ENCODE measurements around the gene MMEL1.
"Not testable (repeated sequence)": the region's sequence is repeated elsewhere in the genome, so short reads cannot be mapped to it uniquely, and the experiment has no call there.

MMEL1 gene

GRCh38 chr1:2587860-2588571 is 44.8 kb downstream of the MMEL1 start:
- Mint-ChIP-seq H3K36me3 (ENCODE audit: low read depth) (no peaks in the 10 kb centered on the region), H3K27ac (no peak overlapping the region), H3K4me1 (peaks cover 26% of the 10 kb centered on the region), H3K9me3 (no peaks in the 10 kb centered on the region), H3K27me3 (no peaks in the 10 kb centered on the region), H3K4me3 (peak overlapping the region; percentile 77)
- ATAC-seq, result no peak
- DNase-seq, result no peak

DNA sequence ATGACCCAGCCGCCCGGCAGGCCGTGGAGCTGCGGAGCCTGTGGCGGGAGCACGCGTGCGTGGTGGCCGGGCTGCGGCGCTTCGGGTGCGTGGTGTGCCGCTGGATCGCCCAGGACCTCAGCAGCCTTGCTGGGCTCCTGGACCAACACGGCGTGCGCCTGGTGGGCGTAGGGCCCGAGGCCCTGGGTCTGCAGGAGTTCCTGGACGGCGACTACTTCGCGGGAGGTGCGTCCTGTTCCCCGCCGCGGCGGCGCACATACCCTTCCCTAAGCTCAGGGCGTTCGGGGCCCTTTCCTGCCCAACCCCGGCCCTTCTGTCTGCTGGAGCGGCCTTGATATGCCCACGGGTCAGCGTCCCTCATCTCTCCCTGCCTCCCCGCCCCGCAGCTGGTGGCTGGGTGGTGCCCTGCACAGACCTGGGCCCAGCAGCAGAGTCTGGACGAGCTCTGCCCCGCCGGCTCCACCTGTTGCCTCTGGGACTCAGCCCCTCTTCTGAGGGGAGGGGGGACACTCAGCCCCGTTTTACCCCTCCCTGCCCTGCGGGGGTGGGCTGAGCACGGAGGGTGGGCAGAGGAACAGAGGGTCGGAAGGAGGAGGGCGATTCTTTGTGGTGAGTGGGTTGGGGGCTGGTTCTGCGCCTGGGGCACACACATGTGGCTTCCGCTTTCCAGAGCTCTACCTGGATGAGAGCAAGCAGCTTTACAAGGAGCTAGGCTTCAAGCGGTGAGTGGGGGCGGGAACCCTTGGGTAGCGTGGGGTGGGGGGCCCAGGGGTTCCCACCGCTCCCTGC is 45.6 kb downstream of the MMEL1 start:
- Mint-ChIP-seq H3K27me3 (no peaks in the 10 kb centered on the region), H3K4me1 (peaks cover 31% of the 10 kb centered on the region), H3K9me3 (no peaks in the 10 kb centered on the region), H3K27ac (no peak overlapping the region), H3K36me3 (ENCODE audit: low read depth) (no peaks in the 10 kb centered on the region), H3K4me3 (peak overlapping the region; percentile 77)
- DNase-seq (no peak), ATAC-seq (no peak)

- peak; percentile 80 for ATAC-seq
- Mint-ChIP-seq H3K27ac (peak within 1 kb of the TSS; percentile 80), H3K4me1 (peaks cover 40% of the 10 kb centered on the region), H3K4me3 (peak within 1 kb of the TSS; percentile 82), H3K9me3 (no peaks in the 10 kb centered on the region), H3K36me3 (ENCODE audit: low read depth) (no peaks in the 10 kb centered on the region), H3K27me3 (no peaks in the 10 kb centered on the region)
- DNase-seq, result peak; percentile 99
Measured at GRCh38 chr1:2586154-2587070, 46.4 kb downstream of the MMEL1 start, which contains the start of gene PRXL2B. TSS of gene PRXL2B (plus strand) at chr1:2586777. CDS start at chr1:2586886, 109 bp downstream.

DNA sequence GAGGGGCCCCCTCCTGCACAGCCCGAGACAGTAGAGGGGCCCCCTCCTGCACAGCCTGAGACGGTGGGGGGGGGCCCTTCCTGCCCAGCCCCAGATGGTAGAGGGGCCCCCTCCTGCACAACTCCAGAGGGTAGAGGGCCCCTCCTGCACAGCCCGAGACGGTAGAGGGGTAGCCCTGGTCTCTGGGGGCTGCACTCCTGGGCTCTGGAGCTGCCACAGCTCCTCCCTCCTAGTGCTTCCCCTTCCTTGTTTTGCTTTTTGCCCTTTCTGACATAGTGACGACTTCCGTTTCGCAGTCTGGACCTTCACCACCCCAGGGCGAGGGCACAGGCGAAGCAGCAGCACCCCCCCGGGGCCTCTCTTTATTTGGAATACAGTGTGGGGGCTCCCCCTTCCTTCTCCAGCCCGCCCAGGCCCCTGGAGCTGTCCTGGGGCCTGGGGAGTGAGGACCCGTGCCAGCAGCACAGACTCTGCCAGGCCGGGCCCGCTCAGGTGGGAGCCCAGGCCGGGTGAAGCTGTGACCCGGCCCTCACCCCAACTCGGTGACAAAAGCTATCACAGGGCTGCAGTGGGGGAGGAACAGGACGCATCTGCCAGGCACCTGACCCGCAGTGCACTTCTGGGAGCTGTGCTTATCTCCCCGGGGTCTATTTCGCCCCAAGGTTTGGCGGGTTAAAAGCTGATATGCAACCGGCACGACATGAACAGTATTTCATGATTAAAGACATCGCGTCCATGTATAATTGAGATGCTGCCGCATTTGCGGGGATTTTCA is 47.3 kb downstream of the MMEL1 start:
- DNase-seq (peak; percentile 78), ATAC-seq (peak; percentile 53)
- Mint-ChIP-seq H3K4me3 (peak overlapping the region; percentile 82), H3K36me3 (ENCODE audit: low read depth) (no peaks in the 10 kb centered on the region), H3K9me3 (no peaks in the 10 kb centered on the region), H3K27ac (peak overlapping the region; percentile 79), H3K4me1 (peaks cover 49% of the 10 kb centered on the region), H3K27me3 (no peaks in the 10 kb centered on the region)

- no peak for DNase-seq
- Mint-ChIP-seq H3K4me3 (peak overlapping the region; percentile 82), H3K27ac (peak overlapping the region; percentile 79), H3K4me1 (peaks cover 55% of the 10 kb centered on the region), H3K27me3 (no peaks in the 10 kb centered on the region), H3K36me3 (ENCODE audit: low read depth) (no peaks in the 10 kb centered on the region), H3K9me3 (no peaks in the 10 kb centered on the region)
- ATAC-seq, result no peak
Measured at GRCh38 chr1:2584686-2585317, 48.0 kb downstream of the MMEL1 start.

DNA sequence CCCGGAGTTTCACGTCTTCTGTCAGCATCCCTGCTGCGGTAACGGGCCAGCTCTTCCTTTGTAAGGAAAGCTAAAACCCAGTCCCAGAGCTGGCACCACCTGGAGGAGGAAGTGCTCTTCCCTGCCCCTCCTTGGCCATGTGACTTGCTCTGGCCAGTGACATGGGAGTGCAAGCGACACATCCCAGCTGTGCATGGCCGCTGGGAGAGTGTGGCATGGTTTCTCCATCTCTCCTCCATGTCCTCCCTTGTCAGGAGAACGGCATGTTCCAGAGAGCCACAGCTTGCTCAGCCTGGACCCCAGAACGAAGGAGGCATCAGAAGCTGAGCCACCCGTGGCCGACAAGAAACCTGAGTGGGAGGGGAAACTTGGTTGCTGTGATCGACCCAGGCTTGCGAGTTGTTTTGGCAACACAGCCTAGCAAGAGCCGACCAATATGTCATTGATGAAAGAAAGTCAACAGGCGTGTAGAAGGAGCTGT is 48.9 kb downstream of the MMEL1 start:
- Mint-ChIP-seq H3K36me3 (ENCODE audit: low read depth) (peaks cover under 1% of the 10 kb centered on the region), H3K4me3 (peak overlapping the region; percentile 82)
- no peak for ATAC-seq

GRCh38 chr1:2583331-2583791 is 49.5 kb downstream of the MMEL1 start:
- Mint-ChIP-seq H3K4me3 (peak overlapping the region; percentile 82), H3K9me3 (no peaks in the 10 kb centered on the region), H3K36me3 (ENCODE audit: low read depth) (peaks cover 2% of the 10 kb centered on the region), H3K27me3 (no peaks in the 10 kb centered on the region), H3K27ac (peak overlapping the region; percentile 79), H3K4me1 (peaks cover 67% of the 10 kb centered on the region)
- DNase-seq, result peak; percentile 31
- peak; percentile 9 for ATAC-seq

More for the DNA sequence above, 48.9 kb downstream of the MMEL1 start:
- peaks cover 61% of the 10 kb centered on the region for H3K4me1 Mint-ChIP-seq
- H3K27ac Mint-ChIP-seq, result peak overlapping the region; percentile 79
- no peaks in the 10 kb centered on the region for H3K27me3 Mint-ChIP-seq
- no peaks in the 10 kb centered on the region for H3K9me3 Mint-ChIP-seq
- DNase-seq, result peak; percentile 25

DNA sequence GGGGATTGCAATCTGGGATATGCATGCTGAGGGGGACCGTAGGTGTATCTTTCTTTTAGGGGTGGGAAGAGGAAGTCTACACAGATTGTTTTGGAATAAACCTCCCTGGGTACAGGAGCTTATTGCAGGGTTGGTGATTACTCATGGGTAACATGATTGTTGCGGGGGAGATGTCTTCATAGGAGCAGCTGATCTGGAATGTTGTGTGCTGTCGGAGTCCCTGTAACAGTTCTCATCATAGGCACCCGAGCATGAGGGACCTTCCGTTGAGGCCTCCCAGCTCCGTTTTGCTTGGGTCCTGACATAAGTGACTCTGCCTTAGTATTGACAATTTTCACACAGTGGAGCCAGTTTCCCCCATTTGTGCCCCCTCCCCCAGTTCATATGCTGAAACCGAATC is 50.4 kb downstream of the MMEL1 start:
- no peak for ATAC-seq
- no peaks in the 10 kb centered on the region for H3K9me3 Mint-ChIP-seq
- peak overlapping the region; percentile 88 for H3K27ac Mint-ChIP-seq
- peaks cover 2% of the 10 kb centered on the region for H3K36me3 Mint-ChIP-seq (ENCODE audit: low read depth)
- H3K4me1 Mint-ChIP-seq, result peaks cover 77% of the 10 kb centered on the region
- no peak overlapping the region for H3K4me3 Mint-ChIP-seq
- no peak for DNase-seq
- no peaks in the 10 kb centered on the region for H3K27me3 Mint-ChIP-seq

DNA sequence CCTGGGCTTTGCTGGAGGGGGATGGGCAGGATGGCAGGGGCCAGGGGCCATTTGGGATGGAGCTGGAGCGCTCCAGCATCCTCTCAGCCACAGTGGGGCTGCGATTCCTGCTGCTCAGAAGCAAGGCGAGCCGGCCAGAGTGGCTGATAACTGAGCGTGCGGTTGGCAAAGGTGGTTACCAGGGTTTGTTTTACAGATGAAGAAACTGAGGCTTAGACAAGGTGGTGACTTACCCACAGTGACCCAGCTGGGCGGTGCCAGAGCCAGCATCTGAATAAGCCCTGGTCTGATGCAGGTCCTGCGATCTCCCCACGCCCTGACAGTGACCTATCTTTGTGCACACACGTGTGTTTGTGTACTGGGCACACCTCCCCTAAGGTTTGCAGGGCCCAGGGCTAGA is 52.1 kb downstream of the MMEL1 start:
- ATAC-seq (no peak), DNase-seq (no peak)
- H3K9me3 Mint-ChIP-seq, result no peaks in the 10 kb centered on the region
- peaks cover 90% of the 10 kb centered on the region for H3K4me1 Mint-ChIP-seq
- no peaks in the 10 kb centered on the region for H3K27me3 Mint-ChIP-seq
- peak overlapping the region; percentile 64 for H3K27ac Mint-ChIP-seq
- H3K36me3 Mint-ChIP-seq (ENCODE audit: low read depth), result peaks cover 2% of the 10 kb centered on the region
- no peak overlapping the region for H3K4me3 Mint-ChIP-seq

DNA sequence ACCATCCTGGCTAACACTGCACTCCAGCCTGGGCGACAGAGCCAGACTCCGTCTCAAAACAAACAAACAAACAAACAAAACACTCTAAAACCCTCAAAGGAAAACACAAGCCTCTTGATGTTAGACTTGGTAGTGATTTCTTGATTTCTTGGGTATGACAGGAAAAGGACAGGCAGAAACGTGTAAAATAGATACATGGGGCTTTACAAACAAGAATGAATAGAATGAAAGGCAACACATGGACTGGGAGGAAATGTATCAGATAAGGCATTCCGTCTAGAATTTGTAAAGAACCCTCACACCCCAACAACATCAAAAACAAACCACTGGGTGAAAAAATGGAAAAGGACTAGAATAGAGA is 54.1 kb downstream of the MMEL1 start:
- DNase-seq, result no peak
- ATAC-seq, result no peak
- Mint-ChIP-seq H3K27ac (peak overlapping the region; percentile 84), H3K9me3 (peaks cover 6% of the 10 kb centered on the region), H3K36me3 (ENCODE audit: low read depth) (peaks cover 8% of the 10 kb centered on the region), H3K27me3 (no peaks in the 10 kb centered on the region), H3K4me1 (peaks cover 80% of the 10 kb centered on the region), H3K4me3 (peak overlapping the region; percentile 64)

- DNase-seq, result peak; percentile 57
- peaks cover 77% of the 10 kb centered on the region for H3K4me1 Mint-ChIP-seq
- H3K27me3 Mint-ChIP-seq, result not testable (repeated sequence)
Measured at GRCh38 chr1:2577565-2578075, 55.2 kb downstream of the MMEL1 start.

DNA sequence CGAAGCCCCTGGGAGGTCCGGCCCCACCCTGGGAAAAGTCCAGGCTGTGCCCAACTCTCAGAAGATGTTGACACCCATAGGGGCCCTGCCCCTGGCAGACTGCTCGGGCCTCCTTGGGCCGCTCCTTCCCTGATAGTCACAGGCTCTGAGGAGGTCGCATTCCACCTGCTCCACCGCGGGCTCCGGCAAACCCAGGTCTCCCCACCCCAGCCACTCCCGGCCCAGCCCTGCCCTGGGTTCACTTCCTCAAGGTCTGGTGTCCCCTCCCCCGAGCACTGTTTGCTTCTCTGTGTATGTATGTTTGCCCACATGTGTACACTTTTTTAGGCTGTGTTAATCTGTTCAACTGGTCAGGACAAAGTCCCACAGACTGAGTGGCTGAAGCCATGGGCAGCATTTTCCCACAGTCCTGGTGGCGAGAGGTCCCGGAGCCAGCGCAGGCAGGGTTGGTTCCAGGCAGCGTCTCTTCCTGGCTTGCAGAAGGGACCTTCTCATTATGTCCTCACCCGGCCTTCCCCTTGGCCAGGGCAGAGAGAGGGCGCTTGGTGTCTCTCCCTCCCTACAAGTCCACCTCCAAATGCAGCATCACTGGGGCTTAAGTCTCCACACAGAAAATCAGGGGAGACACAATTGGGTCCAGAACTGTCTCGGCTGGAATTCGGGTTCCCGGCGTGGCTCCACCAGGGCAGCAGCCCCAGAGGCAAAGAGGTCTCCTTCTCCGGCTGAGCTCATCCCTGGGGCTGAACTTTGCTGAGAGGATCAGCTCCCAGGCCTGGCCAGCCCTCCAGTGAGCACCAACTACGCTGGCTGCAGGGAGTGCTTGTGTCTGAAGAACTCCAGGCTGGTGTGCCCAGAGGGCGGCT is 56.8 kb downstream of the MMEL1 start:
- no peak for ATAC-seq
- Mint-ChIP-seq H3K9me3 (peaks cover 20% of the 10 kb centered on the region), H3K36me3 (ENCODE audit: low read depth) (peaks cover 11% of the 10 kb centered on the region), H3K27ac (no peak overlapping the region), H3K4me1 (peaks cover 63% of the 10 kb centered on the region), H3K27me3 (no peaks in the 10 kb centered on the region), H3K4me3 (no peak overlapping the region)
- no peak for DNase-seq

More at GRCh38 chr1:2577565-2578075, 55.2 kb downstream of the MMEL1 start:
- peak overlapping the region; percentile 84 for H3K27ac Mint-ChIP-seq
- H3K9me3 Mint-ChIP-seq, result peaks cover 17% of the 10 kb centered on the region
- peak; percentile 40 for ATAC-seq
- peaks cover 11% of the 10 kb centered on the region for H3K36me3 Mint-ChIP-seq (ENCODE audit: low read depth)
- H3K4me3 Mint-ChIP-seq, result peak overlapping the region; percentile 64

All from activated naive CD8-positive, alpha-beta T cell treated with anti-CD3 and anti-CD28 coated beads, Interleukin-2, amount 50 U/mL, for 24 hours (primary cell).